ENCODE data around the gene PPFIA2. TPM values are rescaled to one million over a fixed set of nuclear protein-coding genes. Genes with fewer than 3 reads are reported as not detected.
"Not testable (repeated sequence)": the region's sequence is repeated elsewhere in the genome, so short reads cannot be mapped to it uniquely, and the experiment has no call there.

PPFIA2 gene
- total RNA-seq, 4 donors from 2014 or later, result 0.81 to 25.2 (median 4.9) TPM

- no peak for ATAC-seq
- Histone ChIP-seq H3K27ac (no peak overlapping the region), H3K9me3 (no peaks in the 10 kb centered on the region), H3K4me3 (no peak overlapping the region), H3K4me1 (no peaks in the 10 kb centered on the region), H3K27me3 (no peaks in the 10 kb centered on the region), H3K36me3 (no peaks in the 10 kb centered on the region)
- WGBS, 2 donors (ENCODE audit: low coverage in 1 of 2), result 50 to 64% methylated on average over 1 of the region's 1 CpG
- TF ChIP-seq POLR2A (IDR thresholded peaks at IDR 0.05) (no peak), CTCF (IDR thresholded peaks at IDR 0.05) (no peak), POLR2AphosphoS5 (IDR thresholded peaks at IDR 0.05) (no peak), EP300 (IDR thresholded peaks at IDR 0.05) (no peak)
Measured at GRCh38 chr12:81683881-81684280, 75.3 kb downstream of the PPFIA2 start.

- Histone ChIP-seq H3K27ac (no peak overlapping the region), H3K27me3 (no peaks in the 10 kb centered on the region), H3K4me3 (no peak overlapping the region), H3K9me3 (no peaks in the 10 kb centered on the region), H3K4me1 (no peaks in the 10 kb centered on the region), H3K36me3 (no peaks in the 10 kb centered on the region)
- WGBS, 2 donors (ENCODE audit: low coverage in 1 of 2), result 71 to 93% methylated on average over 2 of the region's 2 CpGs
- TF ChIP-seq CTCF (IDR thresholded peaks at IDR 0.05), result no peak
- TF ChIP-seq EP300 (IDR thresholded peaks at IDR 0.05), result no peak
- no peak for TF ChIP-seq POLR2A (IDR thresholded peaks at IDR 0.05)
- no peak for TF ChIP-seq POLR2AphosphoS5 (IDR thresholded peaks at IDR 0.05)
- ATAC-seq, result no peak
Measured at GRCh38 chr12:81679614-81680013, 79.5 kb downstream of the PPFIA2 start.

- H3K4me3 ChIP-seq, result no peak overlapping the region
- TF ChIP-seq POLR2A (IDR thresholded peaks at IDR 0.05) (no peak), CTCF (IDR thresholded peaks at IDR 0.05) (no peak), POLR2AphosphoS5 (IDR thresholded peaks at IDR 0.05) (no peak), EP300 (IDR thresholded peaks at IDR 0.05) (no peak)
- H3K36me3 ChIP-seq, result no peaks in the 10 kb centered on the region
- no peaks in the 10 kb centered on the region for H3K9me3 ChIP-seq
- no peak for ATAC-seq
- H3K4me1 ChIP-seq, result no peaks in the 10 kb centered on the region
- no peaks in the 10 kb centered on the region for H3K27me3 ChIP-seq
- no peak overlapping the region for H3K27ac ChIP-seq
Measured at GRCh38 chr12:81670759-81671158, 88.4 kb downstream of the PPFIA2 start.

- no peaks in the 10 kb centered on the region for H3K36me3 ChIP-seq
- no peaks in the 10 kb centered on the region for H3K4me1 ChIP-seq
- 0 to 22% methylated on average over 1 of the region's 1 CpG for WGBS, 2 donors (ENCODE audit: low coverage in 1 of 2)
- H3K27me3 ChIP-seq, result no peaks in the 10 kb centered on the region
- no peak overlapping the region for H3K4me3 ChIP-seq
- no peak for ATAC-seq
- H3K27ac ChIP-seq, result no peak overlapping the region
- no peaks in the 10 kb centered on the region for H3K9me3 ChIP-seq
- TF ChIP-seq POLR2AphosphoS5 (IDR thresholded peaks at IDR 0.05) (no peak), CTCF (IDR thresholded peaks at IDR 0.05) (no peak), EP300 (IDR thresholded peaks at IDR 0.05) (no peak), POLR2A (IDR thresholded peaks at IDR 0.05) (no peak)
Measured at GRCh38 chr12:81668475-81668874, 90.7 kb downstream of the PPFIA2 start.

- H3K27me3 ChIP-seq, H3K4me3 ChIP-seq, H3K4me1 ChIP-seq, H3K9me3 ChIP-seq, H3K27ac ChIP-seq, ATAC-seq, H3K36me3 ChIP-seq: not testable (repeated sequence)
- 83 to 95% methylated on average over 1 to 6 of the region's 6 CpGs for WGBS, 2 donors (ENCODE audit: low coverage in 1 of 2)
Measured at GRCh38 chr12:81659310-81659709, 99.8 kb downstream of the PPFIA2 start.

- WGBS, 2 donors (ENCODE audit: low coverage in 1 of 2), result 0% methylated on average over 1 of the region's 1 CpG
- Histone ChIP-seq H3K27ac (no peak overlapping the region), H3K4me1 (peaks cover 0 to 3% (median 0%) of the 10 kb centered on the region in 3 donors), H3K4me3 (no peak overlapping the region), H3K27me3 (no peaks in the 10 kb centered on the region), H3K36me3 (no peaks in the 10 kb centered on the region), H3K9me3 (no peaks in the 10 kb centered on the region)
- TF ChIP-seq POLR2A (IDR thresholded peaks at IDR 0.05) (no peak), CTCF (IDR thresholded peaks at IDR 0.05) (peak; percentile 34 to 62 (median 54))
- no peak for ATAC-seq
Measured at GRCh38 chr12:81644503-81644902, 114.6 kb downstream of the PPFIA2 start.
